Osteoblast (primary cell): ENCODE data around the gene EFNA5. TPM values are rescaled to one million over a fixed set of nuclear protein-coding genes. Genes with fewer than 3 reads are reported as not detected.

Source experiments
- DNase-seq: peaks from one replicate; pipeline ENCODE4 v3.0.0; 2011; ENCODE audit warnings: low spot score, mixed read lengths; ENCODE audit not compliant: insufficient read length; ENCODE audit errors: missing footprints
- H2AFZ ChIP-seq: 2 replicates; pipeline ENCODE4 v1.6.0; 2011; ENCODE audit warnings: mild to moderate bottlenecking, low read length
- H3K27ac ChIP-seq: 2 replicates; pipeline ENCODE4 v1.5.1; 2011; ENCODE audit warnings: mild to moderate bottlenecking, low read depth, low read length, moderate library complexity
- H3K27me3 ChIP-seq: 2 replicates; pipeline ENCODE4 v1.6.0; 2012; ENCODE audit warnings: mild to moderate bottlenecking, control low read depth, inconsistent platforms, low read length, moderate library complexity; ENCODE audit not compliant: insufficient read depth
- H3K36me3 ChIP-seq: 2 replicates; pipeline ENCODE4 v1.5.1; 2011; ENCODE audit warnings: mild to moderate bottlenecking, low read length, control low read depth, moderate library complexity; ENCODE audit not compliant: insufficient read depth
- H3K4me1 ChIP-seq: 2 replicates; pipeline ENCODE4 v1.5.1; 2011; ENCODE audit warnings: mild to moderate bottlenecking, low read length, control low read depth, moderate library complexity; ENCODE audit not compliant: insufficient read depth
- H3K4me2 ChIP-seq: 2 replicates; pipeline ENCODE4 v1.6.0; 2011; ENCODE audit warnings: mild to moderate bottlenecking, low read length; ENCODE audit not compliant: insufficient read depth
- H3K4me3 ChIP-seq: fragments of 200-600 bp; sonication (generic); 3 replicates; pipeline ENCODE4 v1.5.1; 2012; ENCODE audit warnings: mild to moderate bottlenecking, low read length, inconsistent platforms; ENCODE audit not compliant: insufficient read depth
- H3K79me2 ChIP-seq: 2 replicates; pipeline ENCODE4 v1.6.0; 2012; ENCODE audit warnings: mild to moderate bottlenecking, low read length, control low read depth, inconsistent platforms; ENCODE audit not compliant: insufficient read depth
- H3K9me3 ChIP-seq: 2 replicates; pipeline ENCODE4 v1.5.1; 2011; ENCODE audit warnings: low read depth, low read length, control low read depth
- H4K20me1 ChIP-seq: 2 replicates; pipeline ENCODE4 v1.6.0; 2012; ENCODE audit warnings: mild to moderate bottlenecking, low read length, control low read depth; ENCODE audit not compliant: insufficient read depth
- total RNA-seq: library from RNA; depleted of rRNA; stranded (reverse); fragments of >200 nt; gene quantifications from 2 replicates; pipeline ENCODE4 v1.2.3, GENCODE V29; 2012
- TF ChIP-seq, protein P1 (sequence below): IDR thresholded peaks from 2 replicates; pipeline ENCODE4 v1.5.1; 2011; ENCODE audit warnings: mild to moderate bottlenecking, low read depth, low read length, moderate library complexity; ENCODE audit errors: extremely low read depth

The EFNA5 gene
- total RNA-seq, 1 donor: 12.3 TPM

- H3K36me3 ChIP-seq: no peaks in the 10 kb centered on the region
- H2AFZ ChIP-seq: no peak overlapping the region
- no peak for DNase-seq
- no peaks in the 10 kb centered on the region for H3K9me3 ChIP-seq
- H3K4me2 ChIP-seq: no peak overlapping the region
- H3K27ac ChIP-seq: no peak overlapping the region
- H3K4me3 ChIP-seq: no peak overlapping the region
- peaks cover 14% of the 10 kb centered on the region for H3K79me2 ChIP-seq
- no peaks in the 10 kb centered on the region for H3K4me1 ChIP-seq
- H3K27me3 ChIP-seq: no peaks in the 10 kb centered on the region
- TF ChIP-seq, protein P1, sequence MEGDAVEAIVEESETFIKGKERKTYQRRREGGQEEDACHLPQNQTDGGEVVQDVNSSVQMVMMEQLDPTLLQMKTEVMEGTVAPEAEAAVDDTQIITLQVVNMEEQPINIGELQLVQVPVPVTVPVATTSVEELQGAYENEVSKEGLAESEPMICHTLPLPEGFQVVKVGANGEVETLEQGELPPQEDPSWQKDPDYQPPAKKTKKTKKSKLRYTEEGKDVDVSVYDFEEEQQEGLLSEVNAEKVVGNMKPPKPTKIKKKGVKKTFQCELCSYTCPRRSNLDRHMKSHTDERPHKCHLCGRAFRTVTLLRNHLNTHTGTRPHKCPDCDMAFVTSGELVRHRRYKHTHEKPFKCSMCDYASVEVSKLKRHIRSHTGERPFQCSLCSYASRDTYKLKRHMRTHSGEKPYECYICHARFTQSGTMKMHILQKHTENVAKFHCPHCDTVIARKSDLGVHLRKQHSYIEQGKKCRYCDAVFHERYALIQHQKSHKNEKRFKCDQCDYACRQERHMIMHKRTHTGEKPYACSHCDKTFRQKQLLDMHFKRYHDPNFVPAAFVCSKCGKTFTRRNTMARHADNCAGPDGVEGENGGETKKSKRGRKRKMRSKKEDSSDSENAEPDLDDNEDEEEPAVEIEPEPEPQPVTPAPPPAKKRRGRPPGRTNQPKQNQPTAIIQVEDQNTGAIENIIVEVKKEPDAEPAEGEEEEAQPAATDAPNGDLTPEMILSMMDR: no peak
- H4K20me1 ChIP-seq: no peaks in the 10 kb centered on the region
Observed at GRCh38 chr5:107651325-107651724, 19.4 kb downstream of the EFNA5 start.

GRCh38 chr5:107646418-107646817 lies 24.3 kb downstream of the EFNA5 start:
- TF ChIP-seq, protein P1: no peak
- Histone ChIP-seq H3K4me1 (no peaks in the 10 kb centered on the region), H3K27ac (no peak overlapping the region), H3K4me3 (no peak overlapping the region), H3K79me2 (peaks cover 10% of the 10 kb centered on the region), H3K36me3 (no peaks in the 10 kb centered on the region), H3K27me3 (no peaks in the 10 kb centered on the region), H3K9me3 (no peaks in the 10 kb centered on the region), H4K20me1 (no peaks in the 10 kb centered on the region), H3K4me2 (no peak overlapping the region), H2AFZ (no peak overlapping the region)
- DNase-seq: no peak

GRCh38 chr5:107640568-107640967 lies 30.2 kb downstream of the EFNA5 start:
- Histone ChIP-seq H3K9me3 (no peaks in the 10 kb centered on the region), H3K4me3 (no peak overlapping the region), H3K4me1 (peaks cover 18% of the 10 kb centered on the region), H3K27ac (no peak overlapping the region), H3K4me2 (no peak overlapping the region), H3K79me2 (peaks cover 17% of the 10 kb centered on the region), H3K27me3 (no peaks in the 10 kb centered on the region), H4K20me1 (no peaks in the 10 kb centered on the region), H2AFZ (no peak overlapping the region), H3K36me3 (no peaks in the 10 kb centered on the region)
- DNase-seq: no peak
- TF ChIP-seq, protein P1: no peak

DNA sequence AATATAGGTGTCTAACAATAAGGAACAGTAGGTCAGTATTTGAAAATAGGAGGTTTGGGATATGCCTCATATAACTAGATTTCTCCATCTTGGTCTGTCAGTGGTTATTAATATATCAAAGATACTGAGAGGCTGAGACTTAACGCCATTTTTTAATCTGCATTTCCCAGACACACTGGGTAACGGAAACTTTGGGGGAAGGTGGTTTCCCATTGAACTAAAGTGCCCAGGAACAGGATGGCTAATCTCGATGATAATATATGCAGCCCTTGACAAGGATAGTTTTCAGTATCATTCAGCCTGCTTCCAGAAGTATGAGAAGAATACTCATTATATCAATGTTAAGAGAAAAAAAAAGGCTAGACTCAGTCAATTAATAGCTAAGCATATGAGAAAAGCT lies 30.7 kb downstream of the EFNA5 start:
- Histone ChIP-seq H4K20me1 (no peaks in the 10 kb centered on the region), H3K4me2 (no peak overlapping the region), H3K4me3 (no peak overlapping the region), H3K27ac (no peak overlapping the region), H2AFZ (no peak overlapping the region), H3K79me2 (peaks cover 17% of the 10 kb centered on the region), H3K27me3 (no peaks in the 10 kb centered on the region), H3K4me1 (peaks cover 24% of the 10 kb centered on the region), H3K9me3 (no peaks in the 10 kb centered on the region), H3K36me3 (no peaks in the 10 kb centered on the region)
- DNase-seq: no peak
- TF ChIP-seq, protein P1: no peak
